Panc1 (cell line): ENCODE results near the gene ATP8B1. TPM values are rescaled to one million over a fixed set of nuclear protein-coding genes. Genes with fewer than 3 reads are reported as not detected.

Experiments
- ATAC-seq: fragments of 200-7000 bp; cut with Tn5 transposase; 2 replicates; pipeline ENCODE4 v1.9.1; 2020; ENCODE audit warnings: mild to moderate bottlenecking, moderate library complexity
- BruUV-seq: library from RNA; stranded (reverse); fragments of 400-500 nt; replicated peaks from 2 replicates; lab custom pipeline; 2021; lab: Mats Ljungman, UMichigan
- CTCF ChIA-PET: fragments of 300-600 bp; sonication (Branson Sonifier 250); formaldehyde crosslinking; loops from one replicate; lab custom pipeline; 2022; ENCODE audit warnings: antibody characterized with exemption; lab: Charles Lee
- POLR2A ChIA-PET: fragments of 300-600 bp; sonication (Branson Sonifier 250); formaldehyde crosslinking; loops from one replicate; lab custom pipeline; 2022; ENCODE audit warnings: antibody characterized with exemption; lab: Charles Lee
- DNase-seq: peaks from one replicate; pipeline ENCODE4 v3.0.0-alpha.2; 2010; ENCODE audit warnings: low read depth, low spot score
- H3K27ac ChIP-seq: 2 replicates; pipeline ENCODE4 v1.5.1; 2011; ENCODE audit warnings: mild to moderate bottlenecking, low read length, inconsistent platforms
- H3K27me3 ChIP-seq: fragments of 200-500 bp; sonication (Bioruptor generic); 2 replicates; pipeline ENCODE4 v1.6.0; 2014; ENCODE audit warnings: low read length, inconsistent platforms; ENCODE audit not compliant: control insufficient read depth, insufficient read depth
- H3K36me3 ChIP-seq: fragments of 200-500 bp; sonication (Bioruptor generic); 2 replicates; pipeline ENCODE4 v1.5.1; 2014; ENCODE audit warnings: inconsistent platforms, mild to moderate bottlenecking, low read length, moderate library complexity; ENCODE audit not compliant: control insufficient read depth, insufficient read depth
- H3K4me1 ChIP-seq: 2 replicates; pipeline ENCODE4 v1.5.1; 2011; ENCODE audit warnings: inconsistent platforms, mild to moderate bottlenecking, low read length, moderate library complexity; ENCODE audit not compliant: control insufficient read depth, insufficient read depth
- H3K4me3 ChIP-seq, 2 experiments: 2 replicates each; pipeline ENCODE4 v1.5.1; 2011 to 2012; ENCODE audit warnings: low read depth in 2 of 2, low read length in 2 of 2, mild to moderate bottlenecking in 2 of 2, inconsistent platforms in 1 of 2, moderate library complexity in 1 of 2
- H3K9me3 ChIP-seq: fragments of 200-500 bp; sonication (Bioruptor generic); 2 replicates; pipeline ENCODE4 v1.5.1; 2014; ENCODE audit warnings: low read depth, mild to moderate bottlenecking, inconsistent platforms, low read length, moderate library complexity; ENCODE audit not compliant: control insufficient read depth, insufficient read depth
- POLR2AphosphoS5 ChIP-seq: IDR thresholded peaks from 2 replicates; pipeline ENCODE4 v1.6.1; 2012; ENCODE audit warnings: mild to moderate bottlenecking, low read depth, low read length, moderate library complexity
- REST ChIP-seq, 2 experiments: IDR thresholded peaks; 2 replicates each; pipeline ENCODE4 v1.6.1; 2011 to 2012; ENCODE audit warnings: low read depth in 2 of 2, control low read depth in 1 of 2, low read length in 1 of 2, mild to moderate bottlenecking in 1 of 2, moderate library complexity in 1 of 2; ENCODE audit not compliant: insufficient read depth in 1 of 2
- SIN3A ChIP-seq: IDR thresholded peaks from 2 replicates; pipeline ENCODE4 v1.6.1; 2012; ENCODE audit warnings: low read depth, mild to moderate bottlenecking, low read length, moderate library complexity, borderline replicate concordance; ENCODE audit not compliant: insufficient read depth
- TCF7L2 ChIP-seq: IDR thresholded peaks from 2 replicates; pipeline ENCODE4 v1.6.1; 2011; ENCODE audit warnings: mild to moderate bottlenecking, low read depth, low read length, inconsistent platforms
- in situ Hi-C: cut with HindIII; loops from 2 replicates; pipeline ENCODE4 v1.10.0; 2016; ENCODE audit warnings: low sequenced_read_pairs, low pct_unique_long_range_greater_than_20kb
- intact Hi-C: fragments of 100-400 bp; cut with micrococcal nuclease; formaldehyde crosslinking; loops from one replicate; pipeline ENCODE4 v1.10.0; 2022; ENCODE audit not compliant: unreplicated experiment
- total RNA-seq: library from RNA; stranded (reverse); gene quantifications from one replicate; pipeline ENCODE4 v1.2.1, GENCODE V29; 2021; ENCODE audit not compliant: unreplicated experiment
- TF ChIP-seq, protein P1 (sequence below): fragments of 450-650 bp; IDR thresholded peaks from 2 replicates; pipeline ENCODE4 v1.5.1; 2017; ENCODE audit warnings: mild to moderate bottlenecking

The ATP8B1 gene
- total RNA-seq, 1 experiment from 2014 or later: 12.5 TPM

- Histone ChIP-seq H3K36me3 (no peaks in the 10 kb centered on the region; the same call in 1 of the 2 replicates), H3K9me3 (no peaks in the 10 kb centered on the region), H3K4me3 (no peak overlapping the region), H3K4me1 (0 out of 2 replicates have a peak, but pooled peaks cover 3% of the 10 kb centered on the region), H3K27me3 (no peaks in the 10 kb centered on the region), H3K27ac (no peak overlapping the region)
- no peak for TF ChIP-seq TCF7L2
- TF ChIP-seq SIN3A: no peak
- no peak for TF ChIP-seq POLR2AphosphoS5
- TF ChIP-seq REST (IDR thresholded peaks at IDR 0.05; ENCODE audit: insufficient read depth in 1 of 2, low read depth in 2 of 2, low read length in 1 of 2): no peak
- TF ChIP-seq, protein P1, sequence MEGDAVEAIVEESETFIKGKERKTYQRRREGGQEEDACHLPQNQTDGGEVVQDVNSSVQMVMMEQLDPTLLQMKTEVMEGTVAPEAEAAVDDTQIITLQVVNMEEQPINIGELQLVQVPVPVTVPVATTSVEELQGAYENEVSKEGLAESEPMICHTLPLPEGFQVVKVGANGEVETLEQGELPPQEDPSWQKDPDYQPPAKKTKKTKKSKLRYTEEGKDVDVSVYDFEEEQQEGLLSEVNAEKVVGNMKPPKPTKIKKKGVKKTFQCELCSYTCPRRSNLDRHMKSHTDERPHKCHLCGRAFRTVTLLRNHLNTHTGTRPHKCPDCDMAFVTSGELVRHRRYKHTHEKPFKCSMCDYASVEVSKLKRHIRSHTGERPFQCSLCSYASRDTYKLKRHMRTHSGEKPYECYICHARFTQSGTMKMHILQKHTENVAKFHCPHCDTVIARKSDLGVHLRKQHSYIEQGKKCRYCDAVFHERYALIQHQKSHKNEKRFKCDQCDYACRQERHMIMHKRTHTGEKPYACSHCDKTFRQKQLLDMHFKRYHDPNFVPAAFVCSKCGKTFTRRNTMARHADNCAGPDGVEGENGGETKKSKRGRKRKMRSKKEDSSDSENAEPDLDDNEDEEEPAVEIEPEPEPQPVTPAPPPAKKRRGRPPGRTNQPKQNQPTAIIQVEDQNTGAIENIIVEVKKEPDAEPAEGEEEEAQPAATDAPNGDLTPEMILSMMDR: no peak
- intact Hi-C loops: no loop called here
- ATAC-seq (no peak), DNase-seq (no peak)
- no TSS peak for BruUV-seq
- CTCF ChIA-PET: interaction anchor here (0.6 kb wide), 1 partner anchor 69 kb away, joined by 7 read pairs; no protein-coding TSS in a partner anchor
- in situ Hi-C loops: no loop called here
- POLR2A ChIA-PET: no interaction called here
Measured at GRCh38 chr18:57805117-57805516, 2.0 kb upstream of the ATP8B1 start.

DNA sequence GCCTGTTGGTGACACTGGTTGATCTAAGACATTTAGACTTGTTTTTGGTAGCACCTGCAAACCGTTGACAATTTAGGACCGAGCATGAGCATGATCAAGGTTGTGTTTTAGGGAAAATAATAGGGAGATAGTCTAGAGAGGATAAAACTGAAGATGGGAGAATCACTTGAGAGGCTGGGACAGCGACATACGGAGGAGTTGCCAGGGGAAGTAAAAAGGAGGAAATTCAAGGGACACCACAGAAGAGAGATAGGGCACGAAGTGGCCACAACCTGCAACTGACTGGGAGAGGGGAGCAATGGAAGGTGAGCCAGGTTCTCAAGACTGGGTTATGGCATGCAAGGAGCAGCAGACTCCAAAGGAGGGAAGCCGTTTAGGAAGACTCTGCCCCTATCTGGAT, 1.4 kb upstream of the ATP8B1 start:
- DNase-seq: no peak
- in situ Hi-C loops: no loop called here

More for the DNA sequence above, 1.4 kb upstream of the ATP8B1 start:
- no peak overlapping the region for H3K4me3 ChIP-seq
- no TSS peak for BruUV-seq
- no peaks in the 10 kb centered on the region; the same call in 1 of the 2 replicates for H3K36me3 ChIP-seq
- ChIA-PET CTCF (no interaction called here), POLR2A (no interaction called here)
- no peaks in the 10 kb centered on the region for H3K27me3 ChIP-seq
- no peak for ATAC-seq
- H3K27ac ChIP-seq: no peak overlapping the region
- TF ChIP-seq TCF7L2: no peak
- no peak for TF ChIP-seq REST (IDR thresholded peaks at IDR 0.05; ENCODE audit: insufficient read depth in 1 of 2, low read depth in 2 of 2, low read length in 1 of 2)
- no peak for TF ChIP-seq SIN3A
- TF ChIP-seq, protein P1: no peak
- no peak for TF ChIP-seq POLR2AphosphoS5
- H3K9me3 ChIP-seq: no peaks in the 10 kb centered on the region
- H3K4me1 ChIP-seq: 0 out of 2 replicates have a peak, but pooled peaks cover 3% of the 10 kb centered on the region
- intact Hi-C loops: loop anchor here (5.0 kb wide), 1 partner anchor 172 kb away; no protein-coding TSS in a partner anchor
